Measurements from ENCODE around the gene L1CAM.
A peak's percentile ranks its signal among the peaks of the same experiment; 100 is the strongest.

L1CAM gene

GRCh38 chrX:153924149-153924861, 38.3 kb upstream of the L1CAM start:
- DNase-seq = no peak

- DNase-seq = peak; percentile 74
These were observed 37.2 kb upstream of the L1CAM start for GRCh38 chrX:153922932-153923857.

GRCh38 chrX:153921511-153922446, 35.8 kb upstream of the L1CAM start:
- DNase-seq = peak; percentile 41

GRCh38 chrX:153921070-153921469, 35.1 kb upstream of the L1CAM start:
- DNase-seq = peak; percentile 27

- peak; percentile 26 for DNase-seq
These were observed 34.6 kb upstream of the L1CAM start for GRCh38 chrX:153920546-153920945.

- peak; percentile 6 for DNase-seq
These were observed 33.3 kb upstream of the L1CAM start for GRCh38 chrX:153919281-153919680.

GRCh38 chrX:153917869-153918268, 31.9 kb upstream of the L1CAM start:
- no peak for DNase-seq

- no peak for DNase-seq
These were observed 27.7 kb upstream of the L1CAM start for GRCh38 chrX:153913701-153914100.

- no peak for DNase-seq
These were observed 27.2 kb upstream of the L1CAM start for GRCh38 chrX:153913211-153913610.

GRCh38 chrX:153911798-153912197, 25.8 kb upstream of the L1CAM start:
- DNase-seq = no peak

- no peak for DNase-seq
These were observed 24.5 kb upstream of the L1CAM start for GRCh38 chrX:153910446-153910845.

- DNase-seq = no peak
These were observed 24.0 kb upstream of the L1CAM start for GRCh38 chrX:153909980-153910360.

- no peak for DNase-seq
These were observed 23.3 kb upstream of the L1CAM start for GRCh38 chrX:153909024-153909979.

GRCh38 chrX:153908219-153908860, 22.4 kb upstream of the L1CAM start:
- no peak for DNase-seq

GRCh38 chrX:153907456-153907855, 21.5 kb upstream of the L1CAM start:
- no peak for DNase-seq

GRCh38 chrX:153906126-153906917, 20.3 kb upstream of the L1CAM start:
- no peak for DNase-seq

- DNase-seq = no peak
These were observed 19.6 kb upstream of the L1CAM start for GRCh38 chrX:153905481-153906095.

GRCh38 chrX:153903991-153904957, 18.3 kb upstream of the L1CAM start, which contains the start of gene AVPR2:
TSS of gene AVPR2 (plus strand) at chrX:153904673. CDS start at chrX:153905146, 473 bp downstream.
- no peak for DNase-seq
